ENCODE results near the gene LRRC52. TPM values are rescaled to one million over a fixed set of nuclear protein-coding genes. Genes with fewer than 3 reads are reported as not detected.

LRRC52 gene
- total and polyA plus RNA-seq, 2 of the 13 experiments (the other 11 are each of a cell fraction or from before 2014, with no cell fraction given) = not detected

- ATAC-seq (no peak), FAIRE-seq (no peak), DNase-seq (ENCODE audit: low spot score) (no peak)
- Histone ChIP-seq H3K27me3 (ENCODE audit: control insufficient read depth in 1 of 2, insufficient read depth in 2 of 2, low read length in 2 of 2) (no peaks in the 10 kb centered on the region), H3K4me1 (ENCODE audit: insufficient read depth, low read length) (no peaks in the 10 kb centered on the region), H3K4me3 (replicated peaks in 1 of 3; ENCODE audit: insufficient read depth in 1 of 3, low read depth in 2 of 3, low read length in 3 of 3) (no peak overlapping the region), H3K36me3 (replicated peaks in 1 of 2; ENCODE audit: control insufficient read depth in 1 of 2, insufficient read depth in 2 of 2, low read length in 2 of 2) (no peaks in the 10 kb centered on the region), H3K27ac (ENCODE audit: extremely low read length, insufficient read depth, low read length) (no peak overlapping the region), H3K9me3 (ENCODE audit: low read length) (no peaks in the 10 kb centered on the region), H2AFZ (ENCODE audit: low read length) (no peak overlapping the region), H3K9ac (ENCODE audit: insufficient read depth, low read depth, low read length) (no peak overlapping the region), H4K20me1 (ENCODE audit: insufficient read depth, low read length) (no peaks in the 10 kb centered on the region), H3K4me2 (ENCODE audit: low read depth, low read length) (no peak overlapping the region), H3K79me2 (ENCODE audit: insufficient read depth, low read length) (no peaks in the 10 kb centered on the region)
- BruUV-seq (replicated peaks) = no TSS peak
- in situ Hi-C loops (cut with HindIII; ENCODE audit: extremely low pct_ligation_motif_present, low pct_unique_long_range_greater_than_20kb) = no loop called here
- TF ChIP-seq RFX1 (IDR thresholded peaks at IDR 0.05) = peak; percentile 21; the same call in 1 of the 2 replicates
- no peak for TF ChIP-seq GZF1 (CRISPR knock-in tag; IDR thresholded peaks at IDR 0.05)
- 44% methylated on average over 6 of the region's 6 CpGs for WGBS (ENCODE audit: low lambda C conversion rate)
- CTCF ChIA-PET (ENCODE audit: low intra/inter-chr PET ratio, low total read pairs) = no interaction called here
- intact Hi-C loops (cut with micrococcal nuclease; ENCODE audit: unreplicated experiment) = no loop called here
- POLR2A ChIA-PET = no interaction called here
Observed at GRCh38 chr1:165512816-165513215, 31.0 kb upstream of the LRRC52 start.

- H2AFZ ChIP-seq (ENCODE audit: low read length) = no peak overlapping the region
- no TSS peak for BruUV-seq (replicated peaks)
- POLR2A ChIA-PET = no interaction called here
- no peak overlapping the region for H3K4me3 ChIP-seq (replicated peaks in 1 of 3; ENCODE audit: insufficient read depth in 1 of 3, low read depth in 2 of 3, low read length in 3 of 3)
- WGBS (ENCODE audit: low lambda C conversion rate) = 85% methylated on average over 2 of the region's 2 CpGs
- intact Hi-C loops (cut with micrococcal nuclease; ENCODE audit: unreplicated experiment) (no loop called here), in situ Hi-C loops (cut with HindIII; ENCODE audit: extremely low pct_ligation_motif_present, low pct_unique_long_range_greater_than_20kb) (no loop called here)
- no peak overlapping the region for H3K4me2 ChIP-seq (ENCODE audit: low read depth, low read length)
- H3K9me3 ChIP-seq (ENCODE audit: low read length) = peaks cover 2% of the 10 kb centered on the region; the same call in 1 of the 2 replicates
- H3K4me1 ChIP-seq (ENCODE audit: insufficient read depth, low read length) = no peaks in the 10 kb centered on the region
- no peaks in the 10 kb centered on the region for H4K20me1 ChIP-seq (ENCODE audit: insufficient read depth, low read length)
- DNase-seq (ENCODE audit: low spot score) (no peak), ATAC-seq (no peak), FAIRE-seq (no peak)
- H3K9ac ChIP-seq (ENCODE audit: insufficient read depth, low read depth, low read length) = no peak overlapping the region
- no peak overlapping the region for H3K27ac ChIP-seq (ENCODE audit: extremely low read length, insufficient read depth, low read length)
- CTCF ChIA-PET (ENCODE audit: low intra/inter-chr PET ratio, low total read pairs) = no interaction called here
- no peaks in the 10 kb centered on the region for H3K27me3 ChIP-seq (ENCODE audit: control insufficient read depth in 1 of 2, insufficient read depth in 2 of 2, low read length in 2 of 2)
- H3K36me3 ChIP-seq (replicated peaks in 1 of 2; ENCODE audit: control insufficient read depth in 1 of 2, insufficient read depth in 2 of 2, low read length in 2 of 2) = no peaks in the 10 kb centered on the region
- no peaks in the 10 kb centered on the region for H3K79me2 ChIP-seq (ENCODE audit: insufficient read depth, low read length)
- TF ChIP-seq CHCHD3 (CRISPR knock-in tag; IDR thresholded peaks at IDR 0.05) (no peak), ZBTB8A (CRISPR knock-in tag; IDR thresholded peaks at IDR 0.05; ENCODE audit: borderline replicate concordance, low read depth) (no peak), TARDBP (CRISPR knock-in tag; IDR thresholded peaks at IDR 0.05) (no peak), ZNF558 (CRISPR knock-in tag; IDR thresholded peaks at IDR 0.05; ENCODE audit: borderline replicate concordance) (no peak), POGK (CRISPR knock-in tag; conservative IDR thresholded peaks at IDR 0.05) (no peak), ZNF276 (CRISPR knock-in tag; IDR thresholded peaks at IDR 0.05; ENCODE audit: low read depth) (no peak), EZH2 (conservative IDR thresholded peaks at IDR 0.05; ENCODE audit: low read depth, low read length) (no peak), BHLHE40 (IDR thresholded peaks at IDR 0.05; ENCODE audit: low read length) (no peak), FOXM1 (CRISPR knock-in tag; IDR thresholded peaks at IDR 0.05) (no peak), SPEN (CRISPR knock-in tag; IDR thresholded peaks at IDR 0.05; ENCODE audit: low read depth) (no peak), ZNF207 (IDR thresholded peaks at IDR 0.05; ENCODE audit: borderline replicate concordance) (no peak)
Observed at GRCh38 chr1:165516469-165516868, 27.3 kb upstream of the LRRC52 start.

Measured in HepG2 (cell line).